C1 segment of cervical spinal cord (tissue), 14 donors: ENCODE data around the gene SLC4A1AP.
A peak's percentile ranks its signal among the peaks of the same experiment; 100 is the strongest.

Experiments
- DNase-seq, 14 donors: peaks; one replicate each; lab custom pipeline; 2025; lab: John Stamatoyannopoulos, UW

The SLC4A1AP gene

GRCh38 chr2:27721335-27721734, 57.6 kb downstream of the SLC4A1AP start:
- no peak for DNase-seq

- no peak for DNase-seq
These were observed 58.3 kb downstream of the SLC4A1AP start for GRCh38 chr2:27721884-27722485.

- peak in 10 of 14 donors; percentile 14 to 55 (median 38) for DNase-seq
These were observed 59.9 kb downstream of the SLC4A1AP start for GRCh38 chr2:27723372-27724144.

- DNase-seq: peak in 1 of 14 donors; percentile 53
These were observed 60.5 kb downstream of the SLC4A1AP start for GRCh38 chr2:27724191-27724590.

GRCh38 chr2:27724905-27725701, 61.4 kb downstream of the SLC4A1AP start:
- DNase-seq: no peak

GRCh38 chr2:27727257-27727656, 63.6 kb downstream of the SLC4A1AP start:
- DNase-seq: no peak

- DNase-seq: no peak
These were observed 64.6 kb downstream of the SLC4A1AP start for GRCh38 chr2:27728081-27728858.

- DNase-seq: no peak
These were observed 65.5 kb downstream of the SLC4A1AP start for GRCh38 chr2:27729198-27729597.

- no peak for DNase-seq
These were observed 65.9 kb downstream of the SLC4A1AP start for GRCh38 chr2:27729614-27730013.

- no peak for DNase-seq
These were observed 66.6 kb downstream of the SLC4A1AP start for GRCh38 chr2:27730261-27730662.

- no peak for DNase-seq
These were observed 67.4 kb downstream of the SLC4A1AP start for GRCh38 chr2:27730980-27731691.

GRCh38 chr2:27734305-27734704, 70.6 kb downstream of the SLC4A1AP start:
- DNase-seq: no peak

GRCh38 chr2:27735263-27735904, 71.7 kb downstream of the SLC4A1AP start:
- peak in 6 of 14 donors; percentile 18 to 89 (median 46) for DNase-seq

- DNase-seq: no peak
These were observed 72.6 kb downstream of the SLC4A1AP start for GRCh38 chr2:27736031-27736889.

GRCh38 chr2:27736890-27737204, 73.2 kb downstream of the SLC4A1AP start:
- DNase-seq: no peak

- no peak for DNase-seq
These were observed 74.1 kb downstream of the SLC4A1AP start for GRCh38 chr2:27737676-27738348.

- no peak for DNase-seq
These were observed 74.8 kb downstream of the SLC4A1AP start for GRCh38 chr2:27738349-27739057.

- DNase-seq: no peak
These were observed 75.3 kb downstream of the SLC4A1AP start for GRCh38 chr2:27739058-27739373.

GRCh38 chr2:27741673-27742072, 78.0 kb downstream of the SLC4A1AP start:
- DNase-seq: no peak
